ENCODE measurements around the gene SLF2. TPM values are rescaled to one million over a fixed set of nuclear protein-coding genes. Genes with fewer than 3 reads are reported as not detected.

Gene SLF2
- total RNA-seq, 2 experiments from 2014 or later: 29.3 to 30.3 TPM

GRCh38 chr10:100890673-100891317 lies 22.0 kb upstream of the SLF2 start:
- Mint-ChIP-seq H3K4me3 (no peak overlapping the region), H3K27me3 (ENCODE audit: low read depth) (peaks cover 13% of the 10 kb centered on the region), H3K9me3 (no peaks in the 10 kb centered on the region), H3K36me3 (ENCODE audit: low read depth) (no peaks in the 10 kb centered on the region), H3K27ac (no peak overlapping the region), H3K4me1 (ENCODE audit: low read depth) (peaks cover 3% of the 10 kb centered on the region)
- no peak for DNase-seq
- CTCF ChIA-PET: interaction anchor here (1.3 kb wide), 1 partner anchor 10 kb away, joined by 3 read pairs; no protein-coding TSS in a partner anchor
- intact Hi-C loops (cut with micrococcal nuclease): no loop called here

- Mint-ChIP-seq H3K36me3 (ENCODE audit: low read depth) (no peaks in the 10 kb centered on the region), H3K27ac (no peak overlapping the region), H3K9me3 (no peaks in the 10 kb centered on the region), H3K4me1 (ENCODE audit: low read depth) (peaks cover 3% of the 10 kb centered on the region), H3K4me3 (no peak overlapping the region), H3K27me3 (ENCODE audit: low read depth) (peaks cover 17% of the 10 kb centered on the region)
- intact Hi-C loops (cut with micrococcal nuclease): no loop called here
- no peak for DNase-seq
- CTCF ChIA-PET: interaction anchor here (0.7 kb wide), 2 partner anchors 142 to 150 kb away, joined by 3 read pairs; no protein-coding TSS in a partner anchor
Observed at GRCh38 chr10:100894033-100894432, 18.7 kb upstream of the SLF2 start.

GRCh38 chr10:100894589-100895294 lies 18.0 kb upstream of the SLF2 start:
- Mint-ChIP-seq H3K27ac (no peak overlapping the region), H3K36me3 (ENCODE audit: low read depth) (no peaks in the 10 kb centered on the region), H3K4me3 (no peak overlapping the region), H3K4me1 (ENCODE audit: low read depth) (peaks cover 3% of the 10 kb centered on the region), H3K9me3 (no peaks in the 10 kb centered on the region), H3K27me3 (ENCODE audit: low read depth) (peaks cover 15% of the 10 kb centered on the region)
- CTCF ChIA-PET: interaction anchor here (0.7 to 1.0 kb wide), 2 partner anchors 28 to 151 kb away, joined by 3 read pairs; no protein-coding TSS in a partner anchor
- intact Hi-C loops (cut with micrococcal nuclease): no loop called here
- no peak for DNase-seq

- Mint-ChIP-seq H3K4me1 (ENCODE audit: low read depth) (peaks cover 3% of the 10 kb centered on the region), H3K4me3 (no peak overlapping the region), H3K27me3 (ENCODE audit: low read depth) (peaks cover 15% of the 10 kb centered on the region), H3K36me3 (ENCODE audit: low read depth) (no peaks in the 10 kb centered on the region), H3K9me3 (no peaks in the 10 kb centered on the region), H3K27ac (no peak overlapping the region)
- CTCF ChIA-PET: interaction anchor here (1.0 kb wide), 1 partner anchor 28 kb away, joined by 3 read pairs; no protein-coding TSS in a partner anchor
- DNase-seq: no peak
- intact Hi-C loops (cut with micrococcal nuclease): no loop called here
Observed at GRCh38 chr10:100895346-100895745, 17.4 kb upstream of the SLF2 start.

GRCh38 chr10:100895896-100896295 lies 16.9 kb upstream of the SLF2 start:
- Mint-ChIP-seq H3K4me3 (no peak overlapping the region), H3K4me1 (ENCODE audit: low read depth) (peaks cover 3% of the 10 kb centered on the region), H3K27ac (no peak overlapping the region), H3K9me3 (no peaks in the 10 kb centered on the region), H3K27me3 (ENCODE audit: low read depth) (peaks cover 10% of the 10 kb centered on the region), H3K36me3 (ENCODE audit: low read depth) (no peaks in the 10 kb centered on the region)
- CTCF ChIA-PET: no interaction called here
- DNase-seq: no peak
- intact Hi-C loops (cut with micrococcal nuclease): no loop called here

GRCh38 chr10:100896876-100897461 lies 15.8 kb upstream of the SLF2 start:
- intact Hi-C loops (cut with micrococcal nuclease): no loop called here
- CTCF ChIA-PET: interaction anchor here (0.8 to 1.1 kb wide), 2 partner anchors 101 to 265 kb away, joined by 3 read pairs; no protein-coding TSS in a partner anchor
- Mint-ChIP-seq H3K4me1 (ENCODE audit: low read depth) (peaks cover 3% of the 10 kb centered on the region), H3K36me3 (ENCODE audit: low read depth) (no peaks in the 10 kb centered on the region), H3K27me3 (ENCODE audit: low read depth) (peaks cover 5% of the 10 kb centered on the region), H3K9me3 (no peaks in the 10 kb centered on the region), H3K4me3 (no peak overlapping the region), H3K27ac (no peak overlapping the region)
- no peak for DNase-seq

GRCh38 chr10:100897976-100898375 lies 14.8 kb upstream of the SLF2 start:
- intact Hi-C loops (cut with micrococcal nuclease): no loop called here
- Mint-ChIP-seq H3K9me3 (no peaks in the 10 kb centered on the region), H3K27me3 (ENCODE audit: low read depth) (peaks cover 5% of the 10 kb centered on the region), H3K27ac (no peak overlapping the region), H3K4me1 (ENCODE audit: low read depth) (peaks cover 3% of the 10 kb centered on the region), H3K4me3 (no peak overlapping the region), H3K36me3 (ENCODE audit: low read depth) (no peaks in the 10 kb centered on the region)
- no peak for DNase-seq
- CTCF ChIA-PET: no interaction called here

- H3K4me3 Mint-ChIP-seq: no peak overlapping the region
Observed at GRCh38 chr10:100899171-100899570, 13.6 kb upstream of the SLF2 start.

GRCh38 chr10:100901051-100901450 lies 11.7 kb upstream of the SLF2 start:
- H3K36me3 Mint-ChIP-seq (ENCODE audit: low read depth): no peaks in the 10 kb centered on the region
- no peak overlapping the region for H3K27ac Mint-ChIP-seq
- H3K27me3 Mint-ChIP-seq (ENCODE audit: low read depth): peaks cover 4% of the 10 kb centered on the region
- CTCF ChIA-PET: no interaction called here
- no peak overlapping the region for H3K4me3 Mint-ChIP-seq
- no peak for DNase-seq
- no peaks in the 10 kb centered on the region for H3K9me3 Mint-ChIP-seq
- intact Hi-C loops (cut with micrococcal nuclease): no loop called here
- H3K4me1 Mint-ChIP-seq (ENCODE audit: low read depth): no peaks in the 10 kb centered on the region

More at GRCh38 chr10:100899171-100899570, 13.6 kb upstream of the SLF2 start:
- DNase-seq: no peak
- Mint-ChIP-seq H3K36me3 (ENCODE audit: low read depth) (no peaks in the 10 kb centered on the region), H3K4me1 (ENCODE audit: low read depth) (peaks cover 3% of the 10 kb centered on the region), H3K9me3 (no peaks in the 10 kb centered on the region), H3K27me3 (ENCODE audit: low read depth) (peaks cover 5% of the 10 kb centered on the region), H3K27ac (no peak overlapping the region)
- intact Hi-C loops (cut with micrococcal nuclease): no loop called here
- CTCF ChIA-PET: interaction anchor here (0.9 kb wide), 1 partner anchor 156 kb away, joined by 7 read pairs; no protein-coding TSS in a partner anchor

GRCh38 chr10:100902622-100903021 lies 10.1 kb upstream of the SLF2 start:
- Mint-ChIP-seq H3K27me3 (ENCODE audit: low read depth) (no peaks in the 10 kb centered on the region), H3K27ac (no peak overlapping the region), H3K4me1 (ENCODE audit: low read depth) (peaks cover 2% of the 10 kb centered on the region), H3K9me3 (no peaks in the 10 kb centered on the region), H3K36me3 (ENCODE audit: low read depth) (no peaks in the 10 kb centered on the region), H3K4me3 (no peak overlapping the region)
- DNase-seq: no peak
- intact Hi-C loops (cut with micrococcal nuclease): no loop called here
- CTCF ChIA-PET: no interaction called here

GRCh38 chr10:100904917-100905316 lies 7.8 kb upstream of the SLF2 start:
- Mint-ChIP-seq H3K9me3 (no peaks in the 10 kb centered on the region), H3K4me3 (no peak overlapping the region), H3K27me3 (ENCODE audit: low read depth) (no peaks in the 10 kb centered on the region), H3K27ac (no peak overlapping the region), H3K4me1 (ENCODE audit: low read depth) (peaks cover 8% of the 10 kb centered on the region), H3K36me3 (ENCODE audit: low read depth) (no peaks in the 10 kb centered on the region)
- CTCF ChIA-PET: no interaction called here
- DNase-seq: no peak
- intact Hi-C loops (cut with micrococcal nuclease): no loop called here

- Mint-ChIP-seq H3K4me3 (no peak overlapping the region), H3K27me3 (ENCODE audit: low read depth) (no peaks in the 10 kb centered on the region), H3K36me3 (ENCODE audit: low read depth) (no peaks in the 10 kb centered on the region), H3K4me1 (ENCODE audit: low read depth) (peaks cover 20% of the 10 kb centered on the region), H3K27ac (no peak overlapping the region), H3K9me3 (no peaks in the 10 kb centered on the region)
- no peak for DNase-seq
- intact Hi-C loops (cut with micrococcal nuclease): no loop called here
- CTCF ChIA-PET: no interaction called here
Observed at GRCh38 chr10:100907175-100907574, 5.6 kb upstream of the SLF2 start.
